ENCODE results near the gene C14orf119.
"Not testable (repeated sequence)": the region's sequence is repeated elsewhere in the genome, so short reads cannot be mapped to it uniquely, and the experiment has no call there.

C14orf119 gene

GRCh38 chr14:23091294-23092225 is 3.7 kb upstream of the C14orf119 start:
- DNase-seq, result no peak

GRCh38 chr14:23093104-23093503 is 2.2 kb upstream of the C14orf119 start:
- no peak for DNase-seq

GRCh38 chr14:23093526-23093925 is 1.8 kb upstream of the C14orf119 start:
- DNase-seq, result no peak

- DNase-seq, result no peak
Observed at GRCh38 chr14:23093991-23094665, 1.2 kb upstream of the C14orf119 start.

- peak; percentile 91 for DNase-seq
Observed at GRCh38 chr14:23094666-23095195, 574 bp upstream of the C14orf119 start, which contains the start of gene ACIN1. Gene ACIN1 (minus strand): TSS chr14:23095136. CDS start chr14:23095112, 24 bp downstream.

- DNase-seq, result no peak
Observed at GRCh38 chr14:23097786-23098185, 2.5 kb downstream of the C14orf119 start.

GRCh38 chr14:23099212-23099861 is 4.0 kb downstream of the C14orf119 start:
- no peak for DNase-seq

- no peak for DNase-seq
Observed at GRCh38 chr14:23101213-23101970, 6.1 kb downstream of the C14orf119 start.

- no peak for DNase-seq
Observed at GRCh38 chr14:23101986-23102625, 6.8 kb downstream of the C14orf119 start.

GRCh38 chr14:23102801-23103200 is 7.5 kb downstream of the C14orf119 start:
- no peak for DNase-seq

GRCh38 chr14:23103581-23103980 is 8.3 kb downstream of the C14orf119 start:
- no peak for DNase-seq

GRCh38 chr14:23104070-23104590 is 8.8 kb downstream of the C14orf119 start:
- DNase-seq, result no peak

GRCh38 chr14:23104591-23105347 is 9.5 kb downstream of the C14orf119 start, which contains the start of gene CIROP:
Gene CIROP (minus strand): TSS chr14:23104989. CDS start chr14:23104920, 69 bp downstream.
- no peak for DNase-seq

GRCh38 chr14:23105348-23105824 is 10.1 kb downstream of the C14orf119 start:
- no peak for DNase-seq

- DNase-seq, result no peak
Observed at GRCh38 chr14:23106747-23107045, 11.4 kb downstream of the C14orf119 start.

- DNase-seq, result not testable (repeated sequence)
Observed at GRCh38 chr14:23107620-23108019, 12.3 kb downstream of the C14orf119 start.

- DNase-seq, result not testable (repeated sequence)
Observed at GRCh38 chr14:23108169-23108568, 12.9 kb downstream of the C14orf119 start.

- no peak for DNase-seq
Observed at GRCh38 chr14:23109769-23110168, 14.5 kb downstream of the C14orf119 start.

- no peak for DNase-seq
Observed at GRCh38 chr14:23110579-23111365, 15.5 kb downstream of the C14orf119 start.
